ENCODE measurements around the gene PCDHGC5.

Gene PCDHGC5

GRCh38 chr5:141508440-141508797 lies 19.5 kb downstream of the PCDHGC5 start:
- Histone ChIP-seq H3K9ac (ENCODE audit: low read length) (peak overlapping the region; percentile 57), H3K23ac (ENCODE audit: low read length) (no peak overlapping the region), H3K79me2 (ENCODE audit: control insufficient read depth, insufficient read depth, low read length) (no peaks in the 10 kb centered on the region), H2BK5ac (ENCODE audit: low read length) (peak overlapping the region; percentile 39), H3K4ac (ENCODE audit: low read depth, low read length) (peak overlapping the region; percentile 22), H3K56ac (ENCODE audit: low read length) (peak overlapping the region; percentile 78), H3K27me3 (ENCODE audit: insufficient read depth, low read length, poor library complexity) (no peaks in the 10 kb centered on the region), H3K18ac (ENCODE audit: low read length) (peak overlapping the region; percentile 8), H3K4me3 (ENCODE audit: low read length) (no peak overlapping the region), H4K5ac (ENCODE audit: low read length) (no peak overlapping the region), H3K27ac (ENCODE audit: low read depth, low read length) (peak overlapping the region; percentile 39), H4K8ac (ENCODE audit: low read depth, low read length) (no peak overlapping the region), H2AK5ac (ENCODE audit: low read length) (no peak overlapping the region), H3K36me3 (ENCODE audit: control insufficient read depth, insufficient read depth, low read length) (no peaks in the 10 kb centered on the region), H3K79me1 (ENCODE audit: low read length) (no peaks in the 10 kb centered on the region), H3K4me2 (ENCODE audit: low read length) (peak overlapping the region; percentile 25), H2BK120ac (ENCODE audit: low read depth, low read length) (peak overlapping the region; percentile 51), H3K4me1 (ENCODE audit: control insufficient read depth, low read depth, low read length) (peaks cover 10% of the 10 kb centered on the region), H2BK15ac (replicated peaks; ENCODE audit: low read depth) (no peak overlapping the region)
- no CpG with 5 or more reads among the region's 9 CpGs for WGBS (ENCODE audit: extremely low coverage, insufficient coverage, low lambda C conversion rate)
- DNase-seq: no peak

- Histone ChIP-seq H2BK15ac (replicated peaks; ENCODE audit: low read depth) (no peak overlapping the region), H4K8ac (ENCODE audit: low read depth, low read length) (no peak overlapping the region), H3K27me3 (ENCODE audit: insufficient read depth, low read length, poor library complexity) (no peaks in the 10 kb centered on the region), H3K27ac (ENCODE audit: low read depth, low read length) (peak overlapping the region; percentile 47), H3K56ac (ENCODE audit: low read length) (peak overlapping the region; percentile 78), H3K23ac (ENCODE audit: low read length) (no peak overlapping the region), H3K4me3 (ENCODE audit: low read length) (no peak overlapping the region), H2AK5ac (ENCODE audit: low read length) (no peak overlapping the region), H3K79me2 (ENCODE audit: control insufficient read depth, insufficient read depth, low read length) (no peaks in the 10 kb centered on the region), H3K36me3 (ENCODE audit: control insufficient read depth, insufficient read depth, low read length) (no peaks in the 10 kb centered on the region), H3K9ac (ENCODE audit: low read length) (peak overlapping the region; percentile 67), H3K79me1 (ENCODE audit: low read length) (no peaks in the 10 kb centered on the region), H3K4me2 (ENCODE audit: low read length) (peak overlapping the region; percentile 41), H2BK120ac (ENCODE audit: low read depth, low read length) (no peak overlapping the region), H3K4me1 (ENCODE audit: control insufficient read depth, low read depth, low read length) (peaks cover 10% of the 10 kb centered on the region), H2BK5ac (ENCODE audit: low read length) (no peak overlapping the region), H3K18ac (ENCODE audit: low read length) (peak overlapping the region; percentile 8), H3K4ac (ENCODE audit: low read depth, low read length) (no peak overlapping the region), H4K5ac (ENCODE audit: low read length) (no peak overlapping the region)
- WGBS (ENCODE audit: extremely low coverage, insufficient coverage, low lambda C conversion rate): no CpG with 5 or more reads among the region's 23 CpGs
- DNase-seq: peak; percentile 87
Observed at GRCh38 chr5:141508798-141509611, 20.1 kb downstream of the PCDHGC5 start.

GRCh38 chr5:141510160-141510559 lies 21.3 kb downstream of the PCDHGC5 start:
- no peaks in the 10 kb centered on the region for H3K79me2 ChIP-seq (ENCODE audit: control insufficient read depth, insufficient read depth, low read length)
- DNase-seq: no peak
- no peaks in the 10 kb centered on the region for H3K79me1 ChIP-seq (ENCODE audit: low read length)
- no peak overlapping the region for H2BK15ac ChIP-seq (replicated peaks; ENCODE audit: low read depth)
- peaks cover 14% of the 10 kb centered on the region for H3K4me1 ChIP-seq (ENCODE audit: control insufficient read depth, low read depth, low read length)
- no peak overlapping the region for H2AK5ac ChIP-seq (ENCODE audit: low read length)
- H2BK5ac ChIP-seq (ENCODE audit: low read length): no peak overlapping the region
- H3K4ac ChIP-seq (ENCODE audit: low read depth, low read length): no peak overlapping the region
- H3K23ac ChIP-seq (ENCODE audit: low read length): no peak overlapping the region
- H4K5ac ChIP-seq (ENCODE audit: low read length): no peak overlapping the region
- no peak overlapping the region for H3K27ac ChIP-seq (ENCODE audit: low read depth, low read length)
- no peak overlapping the region for H3K4me2 ChIP-seq (ENCODE audit: low read length)
- H3K36me3 ChIP-seq (ENCODE audit: control insufficient read depth, insufficient read depth, low read length): no peaks in the 10 kb centered on the region
- no peak overlapping the region for H4K8ac ChIP-seq (ENCODE audit: low read depth, low read length)
- H2BK120ac ChIP-seq (ENCODE audit: low read depth, low read length): no peak overlapping the region
- H3K9ac ChIP-seq (ENCODE audit: low read length): no peak overlapping the region
- H3K27me3 ChIP-seq (ENCODE audit: insufficient read depth, low read length, poor library complexity): no peaks in the 10 kb centered on the region
- no peak overlapping the region for H3K18ac ChIP-seq (ENCODE audit: low read length)
- H3K4me3 ChIP-seq (ENCODE audit: low read length): no peak overlapping the region
- no peak overlapping the region for H3K56ac ChIP-seq (ENCODE audit: low read length)
- no CpG with 5 or more reads among the region's 9 CpGs for WGBS (ENCODE audit: extremely low coverage, insufficient coverage, low lambda C conversion rate)

GRCh38 chr5:141510850-141511601 lies 22.1 kb downstream of the PCDHGC5 start:
- no peak overlapping the region for H3K4ac ChIP-seq (ENCODE audit: low read depth, low read length)
- H3K36me3 ChIP-seq (ENCODE audit: control insufficient read depth, insufficient read depth, low read length): no peaks in the 10 kb centered on the region
- no peak overlapping the region for H2BK120ac ChIP-seq (ENCODE audit: low read depth, low read length)
- no peak overlapping the region for H3K4me2 ChIP-seq (ENCODE audit: low read length)
- no peak overlapping the region for H3K18ac ChIP-seq (ENCODE audit: low read length)
- H3K27me3 ChIP-seq (ENCODE audit: insufficient read depth, low read length, poor library complexity): no peaks in the 10 kb centered on the region
- no peak overlapping the region for H3K23ac ChIP-seq (ENCODE audit: low read length)
- no peaks in the 10 kb centered on the region for H3K79me1 ChIP-seq (ENCODE audit: low read length)
- no peak overlapping the region for H2BK5ac ChIP-seq (ENCODE audit: low read length)
- no peak overlapping the region for H4K5ac ChIP-seq (ENCODE audit: low read length)
- H3K79me2 ChIP-seq (ENCODE audit: control insufficient read depth, insufficient read depth, low read length): no peaks in the 10 kb centered on the region
- H2BK15ac ChIP-seq (replicated peaks; ENCODE audit: low read depth): no peak overlapping the region
- H3K4me3 ChIP-seq (ENCODE audit: low read length): no peak overlapping the region
- peaks cover 15% of the 10 kb centered on the region for H3K4me1 ChIP-seq (ENCODE audit: control insufficient read depth, low read depth, low read length)
- H4K8ac ChIP-seq (ENCODE audit: low read depth, low read length): no peak overlapping the region
- DNase-seq: no peak
- H3K9ac ChIP-seq (ENCODE audit: low read length): no peak overlapping the region
- no peak overlapping the region for H3K27ac ChIP-seq (ENCODE audit: low read depth, low read length)
- no peak overlapping the region for H3K56ac ChIP-seq (ENCODE audit: low read length)
- H2AK5ac ChIP-seq (ENCODE audit: low read length): no peak overlapping the region
- WGBS (ENCODE audit: extremely low coverage, insufficient coverage, low lambda C conversion rate): no CpG with 5 or more reads among the region's 14 CpGs

- no CpG with 5 or more reads among the region's 4 CpGs for WGBS (ENCODE audit: extremely low coverage, insufficient coverage, low lambda C conversion rate)
- H3K27ac ChIP-seq (ENCODE audit: low read depth, low read length): no peak overlapping the region
- H3K56ac ChIP-seq (ENCODE audit: low read length): no peak overlapping the region
- no peak overlapping the region for H2BK120ac ChIP-seq (ENCODE audit: low read depth, low read length)
- H3K36me3 ChIP-seq (ENCODE audit: control insufficient read depth, insufficient read depth, low read length): peaks cover 2% of the 10 kb centered on the region
- no peak overlapping the region for H3K4me3 ChIP-seq (ENCODE audit: low read length)
- no peak overlapping the region for H3K4ac ChIP-seq (ENCODE audit: low read depth, low read length)
- no peak overlapping the region for H4K8ac ChIP-seq (ENCODE audit: low read depth, low read length)
- H2BK15ac ChIP-seq (replicated peaks; ENCODE audit: low read depth): no peak overlapping the region
- no peak overlapping the region for H2AK5ac ChIP-seq (ENCODE audit: low read length)
- H3K79me2 ChIP-seq (ENCODE audit: control insufficient read depth, insufficient read depth, low read length): no peaks in the 10 kb centered on the region
- H3K4me1 ChIP-seq (ENCODE audit: control insufficient read depth, low read depth, low read length): peaks cover 15% of the 10 kb centered on the region
- H3K27me3 ChIP-seq (ENCODE audit: insufficient read depth, low read length, poor library complexity): no peaks in the 10 kb centered on the region
- no peak for DNase-seq
- no peaks in the 10 kb centered on the region for H3K79me1 ChIP-seq (ENCODE audit: low read length)
- no peak overlapping the region for H3K23ac ChIP-seq (ENCODE audit: low read length)
- H3K4me2 ChIP-seq (ENCODE audit: low read length): no peak overlapping the region
- no peak overlapping the region for H3K9ac ChIP-seq (ENCODE audit: low read length)
- no peak overlapping the region for H3K18ac ChIP-seq (ENCODE audit: low read length)
- no peak overlapping the region for H4K5ac ChIP-seq (ENCODE audit: low read length)
- no peak overlapping the region for H2BK5ac ChIP-seq (ENCODE audit: low read length)
Observed at GRCh38 chr5:141511771-141512325, 23.0 kb downstream of the PCDHGC5 start.
